DMS114 treated with DMSO at 0.1 percent for 48 hours (cell line): ENCODE results near the gene NCOA6.

Experiments used
- DNase-seq: peaks from one replicate; lab custom pipeline; 2025; ENCODE audit not compliant: unreplicated experiment; lab: John Stamatoyannopoulos, UW

NCOA6 gene

GRCh38 chr20:34705397-34706301, 119.8 kb downstream of the NCOA6 start:
- DNase-seq, result no peak

DNA sequence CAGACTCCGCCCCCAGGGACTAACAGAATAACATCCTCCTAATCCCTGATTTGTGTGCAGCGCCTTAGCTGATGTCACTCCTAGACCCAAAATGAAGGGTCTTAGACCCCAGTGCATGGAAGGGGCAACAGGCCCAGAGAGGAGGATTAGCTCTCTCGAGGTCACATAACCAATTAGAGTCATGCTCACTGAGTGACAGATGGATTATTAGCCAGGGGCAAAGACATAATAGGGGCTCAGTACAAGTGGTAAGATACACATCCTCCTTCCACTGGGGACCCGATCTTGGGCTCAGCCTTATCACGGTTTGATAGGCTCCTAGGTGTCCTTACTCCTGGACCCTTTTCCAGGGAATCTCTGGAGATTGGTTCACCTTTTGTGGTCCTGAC, 120.4 kb downstream of the NCOA6 start:
- DNase-seq, result no peak

DNA sequence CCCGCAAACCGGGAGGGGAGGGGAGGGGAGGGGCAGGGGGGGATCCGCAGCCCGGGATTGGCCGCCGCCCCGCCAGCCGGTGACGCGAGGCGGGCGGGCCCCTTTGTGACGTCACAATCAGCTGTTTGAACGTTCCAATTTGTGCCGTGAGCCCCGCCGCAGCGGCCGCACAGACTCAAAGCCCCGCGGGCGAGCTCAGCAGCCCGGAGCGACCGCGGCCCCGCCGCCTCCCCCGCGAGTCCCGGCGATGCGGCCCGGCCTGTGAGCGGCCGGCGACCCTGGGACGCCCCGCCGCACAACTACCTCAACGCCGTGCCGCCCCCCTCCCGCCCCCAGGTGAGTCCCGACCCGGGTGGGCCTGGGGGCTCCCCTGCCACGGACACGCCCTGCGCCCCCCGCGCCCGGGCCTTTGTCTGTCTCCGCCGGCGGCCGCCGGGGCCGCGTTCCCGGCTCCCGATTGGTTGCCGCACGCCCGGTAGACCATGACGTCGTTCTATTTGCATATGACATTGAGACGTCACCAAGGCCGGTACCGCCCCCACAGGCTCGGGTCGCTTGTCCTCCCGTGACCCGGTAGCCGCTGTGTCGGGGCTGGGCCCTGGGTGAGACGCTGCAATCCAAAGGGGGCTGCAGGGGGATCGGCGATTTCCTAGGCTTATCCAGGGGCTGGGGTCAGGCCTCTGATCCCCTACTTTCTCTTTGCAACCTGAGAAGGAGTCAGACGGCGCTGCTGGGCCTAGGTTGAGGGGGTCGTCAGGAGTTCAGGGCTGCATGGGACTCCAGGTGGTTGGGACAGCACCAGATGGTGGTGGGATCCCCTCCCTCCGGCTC, 121.1 kb downstream of the NCOA6 start, which contains the start of gene TP53INP2:
TSS of gene TP53INP2 (plus strand) at position 168 of the 831 bp plus-strand sequence. CDS start 4,396 bp downstream, outside the sequence.
- DNase-seq, result peak; percentile 65

DNA sequence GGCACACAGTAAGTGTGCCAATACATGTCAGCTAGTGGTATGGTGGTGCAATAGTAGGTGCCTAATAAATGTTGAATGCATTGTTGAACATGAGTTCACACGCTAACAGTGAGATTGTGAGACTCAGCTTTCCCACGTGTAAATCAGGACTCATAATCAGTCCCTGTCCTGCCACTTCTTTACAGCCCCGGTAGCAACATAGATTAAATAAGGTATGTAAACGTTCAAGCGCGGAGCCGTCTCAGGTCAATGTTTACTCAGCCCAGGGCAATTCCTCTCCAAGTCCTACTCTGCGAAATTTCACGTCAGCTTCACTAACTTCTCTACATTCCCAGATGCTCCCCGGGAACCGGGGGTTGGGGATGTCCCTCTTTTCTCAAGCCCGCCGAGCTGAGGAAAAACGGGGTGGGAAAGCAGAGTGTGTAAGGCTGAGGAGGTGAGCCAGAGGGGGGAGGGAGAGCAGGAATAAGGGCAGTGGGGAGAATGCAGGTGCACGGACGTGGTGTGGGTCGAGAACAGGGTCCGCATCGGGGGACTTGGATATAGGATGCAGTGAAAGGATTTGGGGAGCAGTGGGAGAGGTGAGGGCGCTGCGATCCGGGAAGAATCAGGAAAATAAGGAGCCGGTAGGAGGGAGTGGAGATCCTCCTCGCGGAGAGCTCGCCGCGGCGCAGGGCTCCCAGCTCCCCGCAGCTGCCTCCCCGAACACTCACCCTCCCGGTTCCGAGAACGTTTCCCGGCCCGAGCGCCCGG, 121.9 kb downstream of the NCOA6 start:
- no peak for DNase-seq

DNA sequence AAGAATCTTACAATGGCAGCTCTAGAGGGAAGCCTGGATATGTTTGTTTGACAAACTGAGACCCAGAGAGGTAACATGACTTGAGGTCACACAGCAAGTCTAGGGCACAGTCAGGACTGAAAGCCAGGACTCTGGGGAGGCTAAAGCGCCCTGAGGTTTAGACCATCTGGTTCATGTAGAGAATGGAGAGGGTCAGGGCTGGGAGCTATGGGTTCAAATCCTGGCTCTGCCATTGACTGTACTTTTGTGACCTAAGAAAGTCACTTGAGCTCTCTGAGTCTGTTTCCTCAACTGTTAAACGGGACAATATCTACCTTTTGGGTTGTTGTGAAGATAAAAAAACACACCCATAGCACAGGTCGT, 122.4 kb downstream of the NCOA6 start:
- DNase-seq, result no peak

DNA sequence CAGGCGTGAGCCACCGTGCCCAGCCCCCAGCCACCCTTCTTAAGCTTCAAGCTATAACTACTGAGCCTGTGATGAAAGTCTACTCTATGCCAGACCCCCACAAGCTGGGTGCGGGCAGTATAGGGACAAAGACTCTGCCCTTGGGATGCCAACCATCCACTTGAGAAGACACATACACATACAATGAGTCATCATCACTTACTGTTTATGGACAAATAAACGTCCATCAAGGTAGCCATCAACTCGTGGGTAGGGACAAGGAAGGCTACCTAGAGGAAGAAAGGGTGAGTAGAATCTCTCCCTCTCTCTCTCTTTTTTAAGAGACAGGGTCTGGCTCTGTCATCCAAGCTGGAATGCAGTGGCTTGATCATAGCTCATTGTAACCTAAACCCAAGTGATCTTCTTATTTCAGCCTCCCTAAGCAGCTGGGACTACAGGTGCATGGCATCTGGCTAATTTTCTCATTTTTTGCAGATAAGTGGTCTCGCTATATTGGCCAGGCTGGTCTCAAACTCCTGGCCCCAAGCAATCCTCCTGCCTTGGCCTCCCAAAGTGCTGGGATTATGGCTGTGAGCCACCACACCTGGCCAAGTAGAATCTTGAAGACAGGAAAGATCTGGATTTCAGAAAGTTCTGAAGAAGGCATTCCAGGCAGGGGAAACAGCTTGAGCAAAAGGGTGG, 123.9 kb downstream of the NCOA6 start:
- no peak for DNase-seq

DNA sequence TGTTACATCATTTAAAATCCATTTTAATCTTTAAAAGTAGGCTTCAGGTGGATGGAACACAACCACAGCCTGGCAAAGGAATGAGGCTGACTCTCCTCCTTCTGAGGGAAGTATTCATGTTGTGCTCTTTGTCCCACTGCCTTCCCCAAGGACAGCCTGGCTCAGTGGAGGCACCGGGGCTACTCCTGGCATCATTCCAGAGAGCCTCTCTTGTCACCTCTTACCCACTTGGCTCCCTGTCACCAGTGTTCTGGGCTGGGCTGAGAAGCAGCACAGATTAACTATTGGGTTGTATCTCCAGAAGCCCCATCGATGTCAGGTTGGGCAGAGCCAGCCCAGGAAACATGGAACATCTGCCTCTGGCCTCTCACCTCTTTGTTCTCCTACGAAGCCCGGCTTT, 132.0 kb downstream of the NCOA6 start:
- DNase-seq, result no peak

- DNase-seq, result no peak
Measured at GRCh38 chr20:34691838-34692237, 133.6 kb downstream of the NCOA6 start.

DNA sequence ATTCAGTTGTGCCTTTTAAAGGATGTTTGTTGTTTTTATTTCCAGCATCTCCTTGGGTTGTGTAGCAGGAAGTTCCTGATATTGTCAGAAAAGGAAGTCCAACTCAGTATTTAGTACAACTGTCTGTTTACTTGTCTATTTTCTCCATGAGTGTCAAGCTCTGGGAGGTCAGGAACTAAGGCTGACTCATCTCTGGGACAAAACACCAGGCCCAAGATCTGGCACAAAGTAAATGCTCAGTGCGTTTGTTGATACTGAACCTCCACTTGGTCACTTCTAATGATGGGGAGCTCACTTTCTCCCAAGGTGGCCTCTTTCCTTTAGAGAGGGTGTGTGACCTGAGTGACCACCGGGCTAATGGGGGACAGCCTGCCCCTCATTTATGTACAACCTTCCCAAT, 136.0 kb downstream of the NCOA6 start:
- DNase-seq, result no peak

GRCh38 chr20:34683667-34684066, 141.8 kb downstream of the NCOA6 start:
- DNase-seq, result no peak

- DNase-seq, result no peak
Measured at GRCh38 chr20:34680586-34681175, 144.8 kb downstream of the NCOA6 start.

GRCh38 chr20:34676642-34677373, 148.6 kb downstream of the NCOA6 start, which contains the start of gene PIGU:
Gene PIGU, minus strand, starts transcription at chr20:34677092. Its CDS starts 7 bp downstream, at chr20:34677085.
- peak; percentile 84 for DNase-seq

DNA sequence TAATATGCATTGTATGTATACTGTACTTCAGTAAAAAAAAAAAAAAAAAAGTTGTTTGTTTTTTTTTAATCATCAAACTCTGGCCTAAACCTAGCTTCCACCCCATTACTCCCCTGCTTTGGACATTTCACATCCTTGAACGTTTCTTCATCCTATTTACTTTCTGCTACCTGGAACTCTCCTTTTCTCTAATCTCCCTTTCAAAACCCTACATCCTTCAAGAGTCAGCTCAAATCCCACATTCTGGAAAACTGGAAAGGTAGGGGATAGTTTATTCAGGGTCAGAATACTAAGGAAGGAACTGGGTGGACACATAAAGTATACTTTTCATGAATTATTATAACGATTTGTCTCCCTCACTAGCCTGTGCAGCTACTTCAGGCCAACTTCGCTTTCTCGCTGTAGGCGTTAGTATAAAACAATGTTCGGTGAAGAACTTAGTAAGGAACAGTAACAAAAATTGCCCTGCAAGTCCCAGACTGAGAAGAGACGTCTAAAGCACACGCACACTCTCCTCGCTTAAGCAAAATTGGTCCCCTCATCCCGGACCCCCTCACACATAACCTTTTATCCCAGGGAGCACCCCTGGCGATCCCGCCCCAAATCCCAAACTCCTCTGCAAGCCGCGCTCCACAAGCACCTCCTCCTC, 149.3 kb downstream of the NCOA6 start:
- no peak for DNase-seq

DNA sequence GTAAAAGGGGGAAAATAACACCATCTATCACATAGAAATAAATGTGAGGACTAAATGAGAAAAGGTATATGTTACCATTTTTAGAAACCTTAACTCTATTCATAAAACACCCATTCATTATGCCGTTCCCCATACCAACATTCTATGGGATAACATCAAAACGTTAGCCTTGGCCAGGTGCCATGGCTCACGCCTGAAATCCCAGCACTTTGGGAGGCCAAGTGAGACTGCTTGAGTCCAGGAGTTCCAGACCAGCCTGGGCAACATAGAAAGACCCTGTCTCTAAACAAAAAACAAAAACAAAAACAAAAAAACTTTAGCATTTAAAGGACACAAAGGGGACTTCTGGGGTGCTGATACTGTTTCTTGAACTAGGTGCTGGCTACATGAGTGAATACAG, 149.9 kb downstream of the NCOA6 start:
- no peak for DNase-seq

GRCh38 chr20:34673412-34673811, 152.0 kb downstream of the NCOA6 start:
- DNase-seq, result no peak

- DNase-seq, result no peak
Measured at GRCh38 chr20:34669094-34669493, 156.4 kb downstream of the NCOA6 start.
